K562 (cell line): Measurements from ENCODE around the gene PEX7. TPM values are rescaled to one million over a fixed set of nuclear protein-coding genes. Genes with fewer than 3 reads are reported as not detected.

Experiments used
- CEBPB ChIP-seq: fragments of 450-650 bp; IDR thresholded peaks from 2 replicates; pipeline ENCODE4 v1.6.1; 2016; ENCODE audit warnings: missing genetic modification characterization, missing compliant biosample characterization
- DACH1 ChIP-seq: fragments of 450-650 bp; IDR thresholded peaks from 2 replicates; pipeline ENCODE4 v1.6.1; 2018; ENCODE audit not compliant: partially characterized antibody
- FOXP1 ChIP-seq: sonication (generic); formaldehyde crosslinking; IDR thresholded peaks from 2 replicates; pipeline ENCODE4 v1.8.0; 2022; ENCODE audit warnings: mild to moderate bottlenecking, missing genetic modification reagents
- MAZ ChIP-seq, 2 experiments: fragments of 450-650 bp in 1 of 2; sonication (generic) in 1 of 2; formaldehyde crosslinking; IDR thresholded peaks in 1 of 2; conservative IDR thresholded peaks in 1 of 2; 2 replicates each; pipeline versions ENCODE4 v1.4.0 to v1.5.0; 2020; ENCODE audit warnings: mild to moderate bottlenecking in 1 of 2, missing genetic modification reagents in 1 of 2
- RBM17 ChIP-seq: fragments of 200-400 bp; formaldehyde crosslinking; IDR thresholded peaks from 2 replicates; pipeline ENCODE4 v1.6.1; 2017; ENCODE audit warnings: low read depth, mild to moderate bottlenecking, low read length, borderline replicate concordance
- SRF ChIP-seq, 2 experiments: fragments of 250-450, 450-650 bp in 1 of 2; sonication (Bioruptor Pico) in 1 of 2; sonication (generic) in 1 of 2; formaldehyde crosslinking; IDR thresholded peaks; 2 replicates each; pipeline versions ENCODE4 v1.5.0 to v1.5.1; 2020 to 2022; ENCODE audit warnings: mild to moderate bottlenecking in 1 of 2, missing genetic modification reagents in 1 of 2
- TAF9B ChIP-seq: fragments of 450-650 bp; IDR thresholded peaks from 2 replicates; pipeline ENCODE4 v1.6.1; 2018; ENCODE audit warnings: mild to moderate bottlenecking; ENCODE audit not compliant: partially characterized antibody
- U2AF2 ChIP-seq: fragments of 200-400 bp; formaldehyde crosslinking; optimal IDR thresholded peaks from 2 replicates; pipeline ENCODE3; 2017; ENCODE audit warnings: low read depth, mild to moderate bottlenecking, low read length
- ZNF23 ChIP-seq: fragments of 250-450 bp; sonication (Bioruptor Pico); IDR thresholded peaks from 2 replicates; pipeline ENCODE4 v1.4.0; 2020; ENCODE audit warnings: mild to moderate bottlenecking
- ZNF408 ChIP-seq: fragments of 250-450 bp; sonication (Bioruptor Pico); IDR thresholded peaks from 2 replicates; pipeline ENCODE4 v1.4.0; 2020; ENCODE audit warnings: low read depth, mild to moderate bottlenecking, moderate library complexity
- polyA plus RNA-seq, 8 experiments: library from polyadenylated mRNA; depleted of rRNA in 4 of 8; stranded (reverse) in 5 of 8; unstranded in 3 of 8; fragments of >200 nt; fragmentation: Nextera tagmentation in 2 of 8; fragmentation: Illumina TruSeq in 1 of 8; extraction: Ambion mirVana in 2 of 8; extraction: Trizol in 1 of 8; gene quantifications; 2 replicates each; pipeline versions ENCODE4 v1.2.1 to v1.2.3, GENCODE V29; 2011 to 2014; ENCODE audit warnings: inconsistent platforms in 1 of 8, missing spikeins in 1 of 8
- total RNA-seq, 7 experiments: library from RNA; depleted of rRNA in 6 of 7; stranded (reverse); fragments of >200 nt in 6 of 7; fragmentation: Illumina TruSeq in 2 of 7; extraction: Trizol in 2 of 7; gene quantifications; 2 replicates each; pipeline versions ENCODE4 v1.2.1 to v1.2.3, GENCODE V29; 2011 to 2021; ENCODE audit warnings: low replicate concordance in 1 of 7
- TF ChIP-seq, protein P1 (sequence below): sonication (generic); formaldehyde crosslinking; IDR thresholded peaks from 2 replicates; pipeline ENCODE4 v1.8.0; 2022; ENCODE audit warnings: mild to moderate bottlenecking, missing genetic modification reagents
- TF ChIP-seq, protein P2 (sequence below), 2 experiments: fragments of 150-350 bp in 1 of 2; IDR thresholded peaks; 2 replicates each; pipeline ENCODE4 v1.6.1; 2012 to 2016; ENCODE audit warnings: low read depth in 2 of 2, low read length in 2 of 2, mild to moderate bottlenecking in 1 of 2, moderate library complexity in 1 of 2
- TF ChIP-seq, protein P3 (sequence below), 2 experiments: fragments of 450-650 bp in 1 of 2; sonication (generic) in 1 of 2; formaldehyde crosslinking in 1 of 2; IDR thresholded peaks in 1 of 2; conservative IDR thresholded peaks in 1 of 2; 2 replicates each; pipeline versions ENCODE4 v1.6.1 to v1.8.1; 2016 to 2023; ENCODE audit warnings: mild to moderate bottlenecking in 2 of 2, moderate library complexity in 2 of 2, inconsistent platforms in 1 of 2, missing genetic modification reagents in 1 of 2

PEX7 gene
- total and polyA plus RNA-seq, 9 of the 15 experiments (the other 6 are each of a cell fraction or from before 2014, with no cell fraction given), result 1.6 to 12.9 (median 9.1) TPM

DNA sequence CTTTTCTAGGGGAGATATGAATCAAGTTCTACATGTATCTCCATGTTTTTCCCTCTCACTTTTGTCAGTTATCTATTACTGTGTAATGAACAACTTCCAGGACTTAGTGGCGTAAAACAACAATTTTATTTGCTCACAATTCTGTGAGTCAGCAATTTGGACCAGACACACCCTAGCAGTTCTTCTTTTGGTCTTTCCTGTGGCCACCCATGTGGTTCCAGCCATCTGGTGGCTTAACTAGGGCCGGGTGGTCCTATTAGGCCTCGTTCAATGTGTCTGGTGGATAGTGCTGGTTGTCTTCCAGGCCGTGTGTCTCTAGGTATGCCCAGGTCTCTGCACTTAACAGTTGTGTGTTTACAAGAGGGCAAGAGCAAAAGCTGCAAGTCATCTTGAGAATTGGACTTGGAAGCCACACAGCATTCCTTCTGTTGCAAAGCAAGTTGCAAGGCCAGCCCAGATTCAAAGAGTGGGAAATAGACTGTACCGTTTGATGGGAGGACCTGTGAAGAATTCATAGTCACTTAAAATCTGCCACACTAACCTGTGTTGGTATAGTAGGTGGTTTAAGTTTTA lies 78.9 kb downstream of the PEX7 start (continued):
- peak in 1 of 2 experiments; percentile 76; a peak in 1 of 4 replicates for TF ChIP-seq SRF (CRISPR knock-in tag; IDR thresholded peaks at IDR 0.05)
- TF ChIP-seq DACH1, result no peak
- no peak for TF ChIP-seq U2AF2
- no peak for TF ChIP-seq CEBPB
- TF ChIP-seq, protein P1, sequence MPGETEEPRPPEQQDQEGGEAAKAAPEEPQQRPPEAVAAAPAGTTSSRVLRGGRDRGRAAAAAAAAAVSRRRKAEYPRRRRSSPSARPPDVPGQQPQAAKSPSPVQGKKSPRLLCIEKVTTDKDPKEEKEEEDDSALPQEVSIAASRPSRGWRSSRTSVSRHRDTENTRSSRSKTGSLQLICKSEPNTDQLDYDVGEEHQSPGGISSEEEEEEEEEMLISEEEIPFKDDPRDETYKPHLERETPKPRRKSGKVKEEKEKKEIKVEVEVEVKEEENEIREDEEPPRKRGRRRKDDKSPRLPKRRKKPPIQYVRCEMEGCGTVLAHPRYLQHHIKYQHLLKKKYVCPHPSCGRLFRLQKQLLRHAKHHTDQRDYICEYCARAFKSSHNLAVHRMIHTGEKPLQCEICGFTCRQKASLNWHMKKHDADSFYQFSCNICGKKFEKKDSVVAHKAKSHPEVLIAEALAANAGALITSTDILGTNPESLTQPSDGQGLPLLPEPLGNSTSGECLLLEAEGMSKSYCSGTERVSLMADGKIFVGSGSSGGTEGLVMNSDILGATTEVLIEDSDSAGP, result no peak
- no peak for TF ChIP-seq ZNF408 (CRISPR knock-in tag)
- TF ChIP-seq FOXP1 (CRISPR knock-in tag), result no peak
- no peak for TF ChIP-seq MAZ (CRISPR knock-in tag; conservative IDR thresholded peaks at IDR 0.05 in 1 of 2, IDR thresholded peaks at IDR 0.05 in 1 of 2)
- no peak for TF ChIP-seq ZNF23 (CRISPR knock-in tag)
- no peak for TF ChIP-seq RBM17
- TF ChIP-seq, protein P2, sequence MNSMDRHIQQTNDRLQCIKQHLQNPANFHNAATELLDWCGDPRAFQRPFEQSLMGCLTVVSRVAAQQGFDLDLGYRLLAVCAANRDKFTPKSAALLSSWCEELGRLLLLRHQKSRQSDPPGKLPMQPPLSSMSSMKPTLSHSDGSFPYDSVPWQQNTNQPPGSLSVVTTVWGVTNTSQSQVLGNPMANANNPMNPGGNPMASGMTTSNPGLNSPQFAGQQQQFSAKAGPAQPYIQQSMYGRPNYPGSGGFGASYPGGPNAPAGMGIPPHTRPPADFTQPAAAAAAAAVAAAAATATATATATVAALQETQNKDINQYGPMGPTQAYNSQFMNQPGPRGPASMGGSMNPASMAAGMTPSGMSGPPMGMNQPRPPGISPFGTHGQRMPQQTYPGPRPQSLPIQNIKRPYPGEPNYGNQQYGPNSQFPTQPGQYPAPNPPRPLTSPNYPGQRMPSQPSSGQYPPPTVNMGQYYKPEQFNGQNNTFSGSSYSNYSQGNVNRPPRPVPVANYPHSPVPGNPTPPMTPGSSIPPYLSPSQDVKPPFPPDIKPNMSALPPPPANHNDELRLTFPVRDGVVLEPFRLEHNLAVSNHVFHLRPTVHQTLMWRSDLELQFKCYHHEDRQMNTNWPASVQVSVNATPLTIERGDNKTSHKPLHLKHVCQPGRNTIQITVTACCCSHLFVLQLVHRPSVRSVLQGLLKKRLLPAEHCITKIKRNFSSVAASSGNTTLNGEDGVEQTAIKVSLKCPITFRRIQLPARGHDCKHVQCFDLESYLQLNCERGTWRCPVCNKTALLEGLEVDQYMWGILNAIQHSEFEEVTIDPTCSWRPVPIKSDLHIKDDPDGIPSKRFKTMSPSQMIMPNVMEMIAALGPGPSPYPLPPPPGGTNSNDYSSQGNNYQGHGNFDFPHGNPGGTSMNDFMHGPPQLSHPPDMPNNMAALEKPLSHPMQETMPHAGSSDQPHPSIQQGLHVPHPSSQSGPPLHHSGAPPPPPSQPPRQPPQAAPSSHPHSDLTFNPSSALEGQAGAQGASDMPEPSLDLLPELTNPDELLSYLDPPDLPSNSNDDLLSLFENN (IDR thresholded peaks at IDR 0.05; ENCODE audit: low read depth in 2 of 2, low read length in 2 of 2), result no peak
- TF ChIP-seq TAF9B, result no peak
- TF ChIP-seq, protein P3, sequence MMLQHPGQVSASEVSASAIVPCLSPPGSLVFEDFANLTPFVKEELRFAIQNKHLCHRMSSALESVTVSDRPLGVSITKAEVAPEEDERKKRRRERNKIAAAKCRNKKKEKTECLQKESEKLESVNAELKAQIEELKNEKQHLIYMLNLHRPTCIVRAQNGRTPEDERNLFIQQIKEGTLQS (IDR thresholded peaks at IDR 0.05), result no peak
- TF ChIP-seq, protein P3 (CRISPR knock-in tag; conservative IDR thresholded peaks at IDR 0.05), result no peak
